ENCODE data around the gene ZBTB39. TPM values are rescaled to one million over a fixed set of nuclear protein-coding genes. Genes with fewer than 3 reads are reported as not detected.

The ZBTB39 gene
- total and polyA plus RNA-seq, 2 of the 13 experiments (the other 11 are each of a cell fraction or from before 2014, with no cell fraction given), result 6.5 to 6.9 TPM

DNA sequence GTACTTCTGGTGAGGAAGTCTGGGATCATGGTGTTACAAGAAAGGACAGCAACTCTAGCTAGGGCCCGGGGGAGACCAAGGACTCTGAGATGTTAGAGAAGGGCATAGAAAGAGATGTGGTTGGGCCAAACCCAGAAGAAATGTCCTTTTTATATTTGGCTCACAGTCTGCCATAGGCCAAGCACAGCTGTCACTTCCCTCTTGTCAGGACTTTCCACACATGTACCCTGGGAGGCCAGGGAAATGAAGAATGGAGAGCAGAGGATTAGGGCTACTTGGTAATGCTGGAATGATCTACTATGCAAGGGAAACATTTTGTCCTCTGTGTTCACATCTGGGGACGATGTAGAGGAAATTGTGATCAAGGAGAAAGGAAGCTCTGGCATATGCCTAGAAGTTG, 34.4 kb upstream of the ZBTB39 start:
- Histone ChIP-seq H3K27me3 (ENCODE audit: control insufficient read depth in 1 of 2, insufficient read depth in 2 of 2, low read length in 2 of 2) (no peaks in the 10 kb centered on the region), H3K4me3 (replicated peaks in 1 of 3; ENCODE audit: insufficient read depth in 1 of 3, low read depth in 2 of 3, low read length in 3 of 3) (no peak overlapping the region), H3K27ac (ENCODE audit: extremely low read length, insufficient read depth, low read length) (no peak overlapping the region), H3K4me2 (ENCODE audit: low read depth, low read length) (no peak overlapping the region), H3K79me2 (ENCODE audit: insufficient read depth, low read length) (no peaks in the 10 kb centered on the region), H3K9me3 (ENCODE audit: low read length) (no peaks in the 10 kb centered on the region), H3K4me1 (ENCODE audit: insufficient read depth, low read length) (no peaks in the 10 kb centered on the region), H3K36me3 (replicated peaks in 1 of 2; ENCODE audit: control insufficient read depth in 1 of 2, insufficient read depth in 2 of 2, low read length in 2 of 2) (no peaks in the 10 kb centered on the region), H2AFZ (ENCODE audit: low read length) (no peak overlapping the region), H4K20me1 (ENCODE audit: insufficient read depth, low read length) (no peaks in the 10 kb centered on the region), H3K9ac (ENCODE audit: insufficient read depth, low read depth, low read length) (no peak overlapping the region)
- ChIA-PET CTCF (ENCODE audit: low intra/inter-chr PET ratio, low total read pairs) (no interaction called here), POLR2A (no interaction called here)
- DNase-seq (ENCODE audit: low spot score) (no peak), FAIRE-seq (no peak), ATAC-seq (no peak)
- no TSS peak for BruUV-seq (replicated peaks)
- TF ChIP-seq, protein P1, sequence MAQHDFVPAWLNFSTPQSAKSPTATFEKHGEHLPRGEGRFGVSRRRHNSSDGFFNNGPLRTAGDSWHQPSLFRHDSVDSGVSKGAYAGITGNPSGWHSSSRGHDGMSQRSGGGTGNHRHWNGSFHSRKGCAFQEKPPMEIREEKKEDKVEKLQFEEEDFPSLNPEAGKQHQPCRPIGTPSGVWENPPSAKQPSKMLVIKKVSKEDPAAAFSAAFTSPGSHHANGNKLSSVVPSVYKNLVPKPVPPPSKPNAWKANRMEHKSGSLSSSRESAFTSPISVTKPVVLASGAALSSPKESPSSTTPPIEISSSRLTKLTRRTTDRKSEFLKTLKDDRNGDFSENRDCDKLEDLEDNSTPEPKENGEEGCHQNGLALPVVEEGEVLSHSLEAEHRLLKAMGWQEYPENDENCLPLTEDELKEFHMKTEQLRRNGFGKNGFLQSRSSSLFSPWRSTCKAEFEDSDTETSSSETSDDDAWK (CRISPR knock-in tag; IDR thresholded peaks at IDR 0.05), result no peak
- TF ChIP-seq ZSCAN9 (CRISPR knock-in tag; IDR thresholded peaks at IDR 0.05; ENCODE audit: borderline replicate concordance) (no peak), ZNF564 (CRISPR knock-in tag; IDR thresholded peaks at IDR 0.05) (no peak), ZNF7 (CRISPR knock-in tag; IDR thresholded peaks at IDR 0.05) (no peak), FOXM1 (CRISPR knock-in tag; IDR thresholded peaks at IDR 0.05) (no peak), HDAC6 (IDR thresholded peaks at IDR 0.05; ENCODE audit: low read depth, low read length) (no peak), EHMT2 (IDR thresholded peaks at IDR 0.05; ENCODE audit: borderline replicate concordance, low read depth, low read length) (no peak), RNF2 (conservative IDR thresholded peaks at IDR 0.05; ENCODE audit: low read depth) (no peak), AGO1 (IDR thresholded peaks at IDR 0.05; ENCODE audit: low read depth, low read length, poor library complexity, severe bottlenecking) (no peak), SMARCE1 (IDR thresholded peaks at IDR 0.05; ENCODE audit: borderline replicate concordance) (no peak)
- TF ChIP-seq, protein P2, sequence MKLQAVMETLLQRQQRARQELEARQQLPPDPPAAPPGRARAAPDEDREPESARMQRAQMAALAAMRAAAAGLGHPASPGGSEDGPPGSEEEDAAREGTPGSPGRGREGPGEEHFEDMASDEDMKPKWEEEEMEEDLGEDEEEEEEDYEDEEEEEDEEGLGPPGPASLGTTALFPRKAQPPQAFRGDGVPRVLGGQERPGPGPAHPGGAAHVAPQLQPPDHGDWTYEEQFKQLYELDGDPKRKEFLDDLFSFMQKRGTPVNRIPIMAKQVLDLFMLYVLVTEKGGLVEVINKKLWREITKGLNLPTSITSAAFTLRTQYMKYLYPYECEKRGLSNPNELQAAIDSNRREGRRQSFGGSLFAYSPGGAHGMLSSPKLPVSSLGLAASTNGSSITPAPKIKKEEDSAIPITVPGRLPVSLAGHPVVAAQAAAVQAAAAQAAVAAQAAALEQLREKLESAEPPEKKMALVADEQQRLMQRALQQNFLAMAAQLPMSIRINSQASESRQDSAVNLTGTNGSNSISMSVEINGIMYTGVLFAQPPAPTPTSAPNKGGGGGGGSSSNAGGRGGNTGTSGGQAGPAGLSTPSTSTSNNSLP (IDR thresholded peaks at IDR 0.05; ENCODE audit: low read depth, low read length), result no peak
- TF ChIP-seq, protein P3, sequence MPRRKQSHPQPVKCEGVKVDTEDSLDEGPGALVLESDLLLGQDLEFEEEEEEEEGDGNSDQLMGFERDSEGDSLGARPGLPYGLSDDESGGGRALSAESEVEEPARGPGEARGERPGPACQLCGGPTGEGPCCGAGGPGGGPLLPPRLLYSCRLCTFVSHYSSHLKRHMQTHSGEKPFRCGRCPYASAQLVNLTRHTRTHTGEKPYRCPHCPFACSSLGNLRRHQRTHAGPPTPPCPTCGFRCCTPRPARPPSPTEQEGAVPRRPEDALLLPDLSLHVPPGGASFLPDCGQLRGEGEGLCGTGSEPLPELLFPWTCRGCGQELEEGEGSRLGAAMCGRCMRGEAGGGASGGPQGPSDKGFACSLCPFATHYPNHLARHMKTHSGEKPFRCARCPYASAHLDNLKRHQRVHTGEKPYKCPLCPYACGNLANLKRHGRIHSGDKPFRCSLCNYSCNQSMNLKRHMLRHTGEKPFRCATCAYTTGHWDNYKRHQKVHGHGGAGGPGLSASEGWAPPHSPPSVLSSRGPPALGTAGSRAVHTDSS (CRISPR knock-in tag; conservative IDR thresholded peaks at IDR 0.05), result no peak
- TF ChIP-seq, protein P4, sequence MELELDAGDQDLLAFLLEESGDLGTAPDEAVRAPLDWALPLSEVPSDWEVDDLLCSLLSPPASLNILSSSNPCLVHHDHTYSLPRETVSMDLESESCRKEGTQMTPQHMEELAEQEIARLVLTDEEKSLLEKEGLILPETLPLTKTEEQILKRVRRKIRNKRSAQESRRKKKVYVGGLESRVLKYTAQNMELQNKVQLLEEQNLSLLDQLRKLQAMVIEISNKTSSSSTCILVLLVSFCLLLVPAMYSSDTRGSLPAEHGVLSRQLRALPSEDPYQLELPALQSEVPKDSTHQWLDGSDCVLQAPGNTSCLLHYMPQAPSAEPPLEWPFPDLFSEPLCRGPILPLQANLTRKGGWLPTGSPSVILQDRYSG (CRISPR knock-in tag; IDR thresholded peaks at IDR 0.05), result no peak
- in situ Hi-C loops (cut with HindIII; ENCODE audit: extremely low pct_ligation_motif_present, low pct_unique_long_range_greater_than_20kb), result no loop called here
- intact Hi-C loops (cut with micrococcal nuclease; ENCODE audit: unreplicated experiment), result no loop called here
- WGBS (ENCODE audit: low lambda C conversion rate), result 65% methylated on average over 2 of the region's 2 CpGs
